Smooth muscle cell (in vitro differentiated cells): ENCODE measurements around the gene SLCO3A1. TPM values are rescaled to one million over a fixed set of nuclear protein-coding genes. Genes with fewer than 3 reads are reported as not detected.

Experiments
- DNase-seq: peaks from one replicate; lab custom pipeline; 2025; ENCODE audit not compliant: unreplicated experiment; lab: John Stamatoyannopoulos, UW
- H2AFZ ChIP-seq: fragments of 200-600 bp; sonication (generic); 2 replicates; pipeline ENCODE4 v1.6.0; 2016; ENCODE audit warnings: antibody characterized with exemption, low read depth, mild to moderate bottlenecking
- H3F3A ChIP-seq: fragments of 200-600 bp; sonication (generic); 2 replicates; pipeline ENCODE4 v1.6.0; 2017; ENCODE audit warnings: antibody characterized with exemption, low read depth
- H3K27ac ChIP-seq: fragments of 200-600 bp; sonication (generic); 2 replicates; pipeline ENCODE4 v1.5.1; 2016; ENCODE audit warnings: low read depth, mild to moderate bottlenecking
- H3K27me3 ChIP-seq: fragments of 200-600 bp; sonication (generic); 2 replicates; pipeline ENCODE4 v1.6.1; 2016; ENCODE audit warnings: low read depth, mild to moderate bottlenecking
- H3K36me3 ChIP-seq: fragments of 200-600 bp; sonication (generic); 2 replicates; pipeline ENCODE4 v1.5.1; 2016; ENCODE audit warnings: low read depth
- H3K4me1 ChIP-seq: fragments of 200-600 bp; sonication (generic); 2 replicates; pipeline ENCODE4 v1.5.1; 2016; ENCODE audit warnings: low read depth
- H3K4me2 ChIP-seq: fragments of 200-600 bp; sonication (generic); 2 replicates; pipeline ENCODE4 v1.6.0; 2016; ENCODE audit warnings: mild to moderate bottlenecking
- H3K4me3 ChIP-seq: fragments of 200-600 bp; sonication (generic); 2 replicates; pipeline ENCODE4 v1.5.1; 2016; ENCODE audit warnings: mild to moderate bottlenecking
- H3K79me2 ChIP-seq: fragments of 200-600 bp; sonication (generic); 2 replicates; pipeline ENCODE4 v1.6.0; 2016; ENCODE audit warnings: low read depth, mild to moderate bottlenecking
- H3K9ac ChIP-seq: fragments of 200-600 bp; sonication (generic); 2 replicates; pipeline ENCODE4 v1.6.0; 2016; ENCODE audit warnings: low read depth
- H3K9me3 ChIP-seq: fragments of 200-600 bp; sonication (generic); replicated peaks from 2 replicates; pipeline ENCODE4 v1.5.1; 2016; ENCODE audit warnings: low read depth
- H4K20me1 ChIP-seq: fragments of 200-600 bp; sonication (generic); 2 replicates; pipeline ENCODE4 v1.6.0; 2016; ENCODE audit warnings: low read depth
- CTCF ChIP-seq: fragments of 200-600 bp; sonication (generic); IDR thresholded peaks from 2 replicates; pipeline ENCODE4 v1.5.1; 2017; ENCODE audit warnings: borderline replicate concordance, mild to moderate bottlenecking, antibody characterized with exemption; ENCODE audit not compliant: insufficient read depth, poor library complexity, severe bottlenecking
- WGBS: methylation state at CpG from one replicate; pipeline ENCODE4 v1.1.7; 2016; ENCODE audit warnings: low lambda C conversion rate; 5-methylcytosine and 5-hydroxymethylcytosine counted together
- polyA plus RNA-seq: library from polyadenylated mRNA; unstranded; fragments of >200 nt; fragmentation: Nextera tagmentation; extraction: Ambion mirVana; gene quantifications from 2 replicates; pipeline ENCODE4 v1.2.1, GENCODE V29; 2016
- total RNA-seq: library from RNA; depleted of rRNA; stranded (reverse); fragments of >200 nt; gene quantifications from 2 replicates; pipeline ENCODE4 v1.2.3, GENCODE V29; 2014

The SLCO3A1 gene
- total and polyA plus RNA-seq, 2 experiments from 2014 or later = 1.3 to 12.6 TPM

- no peaks in the 10 kb centered on the region for H3K79me2 ChIP-seq
- no peaks in the 10 kb centered on the region for H3K9me3 ChIP-seq
- H3K4me3 ChIP-seq = no peak overlapping the region
- peaks cover 3% of the 10 kb centered on the region for H3K27me3 ChIP-seq
- no peaks in the 10 kb centered on the region for H3K4me1 ChIP-seq
- H4K20me1 ChIP-seq = no peaks in the 10 kb centered on the region
- no peak overlapping the region for H2AFZ ChIP-seq
- WGBS = 92% methylated on average over 10 of the region's 10 CpGs
- H3K36me3 ChIP-seq = no peaks in the 10 kb centered on the region
- H3K9ac ChIP-seq = no peak overlapping the region
- H3K27ac ChIP-seq = no peak overlapping the region
- no peak for DNase-seq
- no peak for TF ChIP-seq CTCF
- no peaks in the 10 kb centered on the region for H3F3A ChIP-seq
- H3K4me2 ChIP-seq = no peak overlapping the region
These were observed 128.6 kb downstream of the SLCO3A1 start for GRCh38 chr15:91981821-91982800.

GRCh38 chr15:91983729-91984340, 130.3 kb downstream of the SLCO3A1 start:
- Histone ChIP-seq H3K27ac (no peak overlapping the region), H3F3A (no peaks in the 10 kb centered on the region), H3K4me2 (no peak overlapping the region), H3K79me2 (no peaks in the 10 kb centered on the region), H3K9ac (no peak overlapping the region), H3K9me3 (no peaks in the 10 kb centered on the region), H3K4me1 (no peaks in the 10 kb centered on the region), H3K27me3 (peaks cover 3% of the 10 kb centered on the region), H4K20me1 (no peaks in the 10 kb centered on the region), H3K4me3 (no peak overlapping the region), H2AFZ (no peak overlapping the region), H3K36me3 (no peaks in the 10 kb centered on the region)
- TF ChIP-seq CTCF = no peak
- 78% methylated on average over 7 of the region's 7 CpGs for WGBS
- no peak for DNase-seq

- Histone ChIP-seq H2AFZ (no peak overlapping the region), H3K27me3 (peaks cover 3% of the 10 kb centered on the region), H3K4me3 (no peak overlapping the region), H3F3A (no peaks in the 10 kb centered on the region), H4K20me1 (no peaks in the 10 kb centered on the region), H3K9me3 (no peaks in the 10 kb centered on the region), H3K4me1 (no peaks in the 10 kb centered on the region), H3K27ac (no peak overlapping the region), H3K79me2 (no peaks in the 10 kb centered on the region), H3K9ac (no peak overlapping the region), H3K4me2 (no peak overlapping the region), H3K36me3 (no peaks in the 10 kb centered on the region)
- DNase-seq = no peak
- no peak for TF ChIP-seq CTCF
- WGBS = 99% methylated on average over 7 of the region's 7 CpGs
These were observed 131.8 kb downstream of the SLCO3A1 start for GRCh38 chr15:91985297-91985696.
